COLO668 (cell line): Measurements from ENCODE around the gene FASTKD1.

Source experiments
- DNase-seq: peaks from one replicate; lab custom pipeline; 2025; ENCODE audit not compliant: unreplicated experiment; lab: John Stamatoyannopoulos, UW

Gene FASTKD1

DNA sequence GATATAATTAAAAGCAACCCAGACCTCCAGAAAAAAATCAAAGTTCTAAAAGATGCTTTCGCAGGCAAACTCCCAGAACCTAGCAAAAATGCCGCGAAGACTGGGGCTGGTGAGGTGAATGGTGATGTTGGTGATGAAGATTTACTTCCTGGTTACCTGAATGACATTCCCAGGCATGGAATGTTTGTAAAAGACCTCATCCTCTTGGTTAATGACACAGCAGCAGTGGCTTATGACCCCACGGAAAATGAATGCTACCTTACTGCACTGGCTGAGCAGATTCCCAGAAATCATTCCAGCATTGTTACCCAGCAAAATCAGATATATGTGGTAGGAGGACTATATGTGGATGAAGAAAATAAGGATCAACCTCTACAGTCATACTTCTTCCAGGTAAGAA lies 63.2 kb downstream of the FASTKD1 start:
- no peak for DNase-seq

- no peak for DNase-seq
Observed at GRCh38 chr2:169509955-169510354, 63.7 kb downstream of the FASTKD1 start.

- DNase-seq: peak; percentile 16
Observed at GRCh38 chr2:169509298-169509885, 64.3 kb downstream of the FASTKD1 start, which contains the start of gene KLHL41. Gene KLHL41, plus strand, starts transcription at chr2:169509702. Its CDS starts 77 bp downstream, at chr2:169509779.

DNA sequence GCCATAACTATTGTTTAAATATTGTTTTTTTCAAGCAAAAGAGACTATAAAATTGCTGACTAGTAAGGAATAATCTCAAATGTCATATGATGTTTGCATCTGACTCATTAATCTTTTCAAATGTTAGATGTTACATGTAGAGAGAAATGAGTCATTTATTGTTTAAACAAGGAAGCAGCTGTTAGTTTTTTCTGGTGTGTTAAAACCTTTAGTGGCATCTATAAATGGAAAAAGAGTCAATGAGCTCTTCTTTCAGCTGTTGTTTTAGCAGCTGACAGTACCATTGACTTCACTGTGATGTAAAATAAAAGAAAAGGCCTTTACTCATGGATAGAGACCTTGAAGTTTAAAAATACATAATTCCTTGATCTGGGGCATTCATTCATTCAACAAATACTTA lies 66.0 kb downstream of the FASTKD1 start:
- peak; percentile 18 for DNase-seq

GRCh38 chr2:169504651-169505050 lies 69.0 kb downstream of the FASTKD1 start:
- DNase-seq: no peak

DNA sequence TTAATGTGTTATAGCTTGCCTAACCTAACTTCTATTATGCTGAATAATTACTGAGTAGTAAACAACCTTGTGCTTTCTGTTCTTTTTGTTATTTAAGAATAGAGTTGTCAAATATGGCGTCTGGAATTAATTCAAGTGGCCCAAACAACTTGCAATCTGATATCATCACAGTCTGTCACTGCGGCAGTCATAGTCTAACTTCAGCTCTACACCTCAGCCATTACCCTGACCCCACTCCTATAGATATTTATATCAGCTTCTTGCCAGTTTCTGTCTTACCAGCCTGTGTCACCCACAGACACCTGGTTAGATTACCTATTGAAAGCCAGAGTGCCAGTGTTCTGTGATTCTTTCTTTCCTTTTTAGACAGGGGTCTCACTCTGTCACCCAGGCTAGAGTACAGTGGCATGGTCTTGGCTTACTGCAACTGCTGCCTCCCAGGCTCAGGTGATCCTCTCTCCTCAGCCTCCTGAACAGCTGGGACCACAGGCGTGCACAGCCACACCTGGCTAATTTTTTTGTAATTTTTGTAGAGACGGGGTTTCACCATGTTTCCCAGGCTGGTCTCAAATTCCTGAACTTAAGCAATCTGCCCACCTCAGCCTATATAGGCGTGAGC lies 78.2 kb downstream of the FASTKD1 start:
- DNase-seq: no peak

- no peak for DNase-seq
Observed at GRCh38 chr2:169493360-169493759, 80.3 kb downstream of the FASTKD1 start.

DNA sequence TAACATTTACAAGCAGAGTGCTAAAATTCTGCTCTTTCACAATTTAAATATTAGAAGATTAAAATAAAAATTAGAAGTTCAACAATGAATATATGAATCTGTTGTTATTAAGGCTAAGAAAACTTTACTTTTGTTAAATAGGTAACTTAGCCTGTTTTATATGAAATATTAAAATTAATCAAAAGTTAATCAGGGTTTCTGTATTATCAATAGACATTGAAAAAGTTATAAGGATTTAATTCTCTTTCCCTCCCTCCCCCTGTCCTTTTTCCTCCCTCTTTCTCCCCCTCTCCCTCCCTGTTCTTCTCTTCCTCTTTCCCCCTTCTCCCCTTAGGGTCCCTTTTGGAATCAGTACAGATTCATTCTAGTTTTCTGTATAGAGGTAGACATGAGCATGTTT lies 82.3 kb downstream of the FASTKD1 start:
- DNase-seq: no peak

- no peak for DNase-seq
Observed at GRCh38 chr2:169490834-169491233, 82.8 kb downstream of the FASTKD1 start.

DNA sequence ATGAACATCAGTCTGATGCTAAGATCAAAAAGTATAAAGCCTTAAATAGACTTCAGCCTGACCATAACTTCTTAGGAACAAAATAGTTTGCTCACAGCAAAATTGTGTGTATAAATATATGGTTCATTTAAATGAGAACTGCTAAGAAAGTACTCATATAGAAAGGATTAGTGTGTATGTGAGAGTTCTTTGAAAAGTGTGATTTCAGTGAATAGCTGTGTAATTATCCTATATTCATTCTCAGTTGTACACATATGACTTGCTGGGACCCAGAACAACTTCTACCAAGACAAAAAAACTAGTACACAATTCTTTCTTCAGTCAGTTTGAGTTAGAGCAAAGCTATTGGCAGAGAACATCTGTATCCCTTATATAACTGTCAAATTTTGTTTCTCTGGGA lies 87.2 kb downstream of the FASTKD1 start:
- DNase-seq: no peak

GRCh38 chr2:169485650-169486138 lies 88.0 kb downstream of the FASTKD1 start:
- DNase-seq: no peak

DNA sequence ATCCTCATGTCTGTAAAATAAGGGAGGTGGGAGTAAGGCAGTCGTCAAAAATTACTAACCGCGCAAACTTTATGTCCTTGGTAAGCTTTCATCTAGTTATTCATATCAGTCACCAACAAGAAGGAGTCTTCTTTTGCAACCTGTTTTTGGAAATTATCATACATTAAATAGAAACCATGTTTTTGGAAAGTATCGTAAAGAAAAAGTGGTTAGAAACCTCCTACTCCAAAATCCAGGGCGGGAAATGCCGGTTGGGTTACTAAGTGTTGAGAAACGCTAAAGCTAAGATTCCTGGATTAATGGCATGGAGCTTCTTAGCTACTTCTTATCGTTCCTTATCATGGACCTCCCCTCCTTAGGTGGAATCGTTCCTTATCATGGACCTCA lies 93.6 kb downstream of the FASTKD1 start:
- no peak for DNase-seq
